ENCODE measurements around the gene MMS19.

MMS19 gene

DNA sequence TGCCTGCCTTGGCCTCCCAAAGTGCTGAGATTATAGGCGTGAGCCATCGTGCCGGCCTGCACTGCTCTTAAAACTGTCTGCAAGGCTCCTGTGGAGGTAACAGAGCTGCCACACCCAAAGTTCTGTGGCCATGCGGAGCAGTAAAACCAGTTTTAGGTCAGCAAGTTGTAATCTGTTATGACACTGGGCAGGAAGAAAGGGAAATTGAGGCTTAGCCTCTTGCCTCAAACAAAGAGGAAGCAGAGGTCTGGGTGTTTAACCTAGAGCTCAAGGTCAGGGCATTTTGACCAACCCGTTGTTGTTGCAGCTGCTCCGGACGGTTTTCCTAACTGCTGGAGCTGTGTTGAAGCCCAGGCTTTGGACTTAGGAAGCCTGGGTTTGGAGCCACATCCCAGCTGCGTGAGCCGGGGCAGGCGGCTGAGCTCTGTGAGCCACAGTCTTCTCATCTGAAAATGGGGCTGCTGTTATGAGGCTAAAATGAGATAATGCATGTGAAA lies 89.7 kb downstream of the MMS19 start:
- no peak overlapping the region for H3K4me3 ChIP-seq (ENCODE audit: low read depth, low read length)
- DNase-seq (ENCODE audit: low read depth) = no peak
- TF ChIP-seq, protein P1, sequence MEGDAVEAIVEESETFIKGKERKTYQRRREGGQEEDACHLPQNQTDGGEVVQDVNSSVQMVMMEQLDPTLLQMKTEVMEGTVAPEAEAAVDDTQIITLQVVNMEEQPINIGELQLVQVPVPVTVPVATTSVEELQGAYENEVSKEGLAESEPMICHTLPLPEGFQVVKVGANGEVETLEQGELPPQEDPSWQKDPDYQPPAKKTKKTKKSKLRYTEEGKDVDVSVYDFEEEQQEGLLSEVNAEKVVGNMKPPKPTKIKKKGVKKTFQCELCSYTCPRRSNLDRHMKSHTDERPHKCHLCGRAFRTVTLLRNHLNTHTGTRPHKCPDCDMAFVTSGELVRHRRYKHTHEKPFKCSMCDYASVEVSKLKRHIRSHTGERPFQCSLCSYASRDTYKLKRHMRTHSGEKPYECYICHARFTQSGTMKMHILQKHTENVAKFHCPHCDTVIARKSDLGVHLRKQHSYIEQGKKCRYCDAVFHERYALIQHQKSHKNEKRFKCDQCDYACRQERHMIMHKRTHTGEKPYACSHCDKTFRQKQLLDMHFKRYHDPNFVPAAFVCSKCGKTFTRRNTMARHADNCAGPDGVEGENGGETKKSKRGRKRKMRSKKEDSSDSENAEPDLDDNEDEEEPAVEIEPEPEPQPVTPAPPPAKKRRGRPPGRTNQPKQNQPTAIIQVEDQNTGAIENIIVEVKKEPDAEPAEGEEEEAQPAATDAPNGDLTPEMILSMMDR (IDR thresholded peaks at IDR 0.05; ENCODE audit: control insufficient read depth, extremely low read depth, insufficient read depth) = no peak
